Neural progenitor cell (in vitro differentiated cells): Measurements from ENCODE around the gene STARD8.

Experiments used
- CTCF ChIP-seq: fragments of 200-600 bp; sonication (generic); IDR thresholded peaks from 2 replicates; pipeline ENCODE4 v1.5.1; 2017; ENCODE audit warnings: antibody characterized with exemption, mild to moderate bottlenecking
- EZH2 ChIP-seq: fragments of 200-600 bp; sonication (generic); IDR thresholded peaks from 2 replicates; pipeline ENCODE4 v1.6.1; 2017; ENCODE audit warnings: antibody characterized with exemption, mild to moderate bottlenecking, moderate library complexity
- EZH2phosphoT487 ChIP-seq: fragments of 200-600 bp; sonication (generic); IDR thresholded peaks from 2 replicates; pipeline ENCODE4 v1.6.1; 2017; ENCODE audit warnings: antibody characterized with exemption

- TF ChIP-seq CTCF = no peak
- no peak for TF ChIP-seq EZH2phosphoT487
- no peak for TF ChIP-seq EZH2
These were observed 13.3 kb downstream of the STARD8 start for GRCh38 chrX:68660746-68661145.
